PC-9 (cell line): ENCODE results near the gene PRDX3. TPM values are rescaled to one million over a fixed set of nuclear protein-coding genes. Genes with fewer than 3 reads are reported as not detected.

Experiments used
- Bru-seq: library from RNA; stranded (reverse); fragments of 400-500 nt; gene quantifications from one replicate; lab custom pipeline; 2021; lab: Mats Ljungman, UMichigan
- BruChase-seq, 2 experiments: library from RNA; stranded (reverse); fragments of 400-500 nt; gene quantifications; one replicate each; lab custom pipeline; 2021; lab: Mats Ljungman, UMichigan
- BruUV-seq: library from RNA; stranded (reverse); fragments of 400-500 nt; replicated peaks from 2 replicates; lab custom pipeline; 2021; lab: Mats Ljungman, UMichigan
- CTCF ChIA-PET: fragments of 300-600 bp; sonication (Branson Sonifier 250); formaldehyde crosslinking; loops from one replicate; lab custom pipeline; 2022; ENCODE audit warnings: antibody characterized with exemption; lab: Charles Lee
- POLR2A ChIA-PET: fragments of 300-600 bp; sonication (Branson Sonifier 250); formaldehyde crosslinking; loops from one replicate; lab custom pipeline; 2022; ENCODE audit warnings: antibody characterized with exemption; ENCODE audit not compliant: unreplicated experiment; lab: Charles Lee
- DNase-seq, 2 experiments: peaks; one replicate each; pipeline versions ENCODE4 v3.0.0 to v3.0.0-alpha.2; 2015 to 2022; ENCODE audit warnings: mixed read lengths in 1 of 2
- H2AFZ ChIP-seq: fragments of 200-600 bp; sonication (generic); 2 replicates; pipeline ENCODE4 v1.8.1; 2017; ENCODE audit warnings: antibody characterized with exemption
- H3F3A ChIP-seq: fragments of 200-600 bp; sonication (generic); 2 replicates; pipeline ENCODE4 v1.8.1; 2017; ENCODE audit warnings: antibody characterized with exemption, mild to moderate bottlenecking, low read depth; ENCODE audit not compliant: insufficient read depth
- H3K27ac ChIP-seq: fragments of 200-600 bp; sonication (generic); 2 replicates; pipeline ENCODE4 v1.6.1; 2016; ENCODE audit warnings: mixed run types
- H3K27me3 ChIP-seq: fragments of 200-600 bp; sonication (generic); 2 replicates; pipeline ENCODE4 v1.6.1; 2016; ENCODE audit warnings: low read depth, mixed run types; ENCODE audit not compliant: insufficient read depth
- H3K36me3 ChIP-seq: fragments of 200-600 bp; sonication (generic); 2 replicates; pipeline ENCODE4 v1.6.1; 2016; ENCODE audit warnings: low read depth, mixed run types
- H3K4me1 ChIP-seq: fragments of 200-600 bp; sonication (generic); replicated peaks from 2 replicates; pipeline ENCODE4 v1.6.1; 2016; ENCODE audit warnings: mixed run types; ENCODE audit not compliant: insufficient read depth
- H3K4me2 ChIP-seq: fragments of 200-600 bp; sonication (generic); 2 replicates; pipeline ENCODE4 v1.6.1; 2017; ENCODE audit warnings: mixed run types
- H3K4me3 ChIP-seq: fragments of 200-600 bp; sonication (generic); 2 replicates; pipeline ENCODE4 v1.6.1; 2016; ENCODE audit warnings: mixed run types
- H3K79me2 ChIP-seq: fragments of 200-600 bp; sonication (generic); 2 replicates; pipeline ENCODE4 v1.6.1; 2017; ENCODE audit warnings: low read depth, mixed run types
- H3K9me2 ChIP-seq: fragments of 200-600 bp; sonication (generic); 2 replicates; pipeline ENCODE4 v1.8.1; 2017; ENCODE audit warnings: mild to moderate bottlenecking; ENCODE audit not compliant: insufficient read depth
- H3K9me3 ChIP-seq: fragments of 200-600 bp; sonication (generic); 2 replicates; pipeline ENCODE4 v1.8.1; 2016; ENCODE audit warnings: low read depth; ENCODE audit not compliant: insufficient read depth
- H4K20me1 ChIP-seq: fragments of 200-600 bp; sonication (generic); 2 replicates; pipeline ENCODE4 v1.8.1; 2017; ENCODE audit not compliant: insufficient read depth
- EZH2 ChIP-seq: fragments of 200-600 bp; sonication (generic); IDR thresholded peaks from 2 replicates; pipeline ENCODE4 v1.8.0; 2017; ENCODE audit warnings: antibody characterized with exemption, low read depth
- intact Hi-C: fragments of 100-400 bp; cut with micrococcal nuclease; formaldehyde crosslinking; loops from one replicate; pipeline ENCODE4 v1.10.0; 2022; ENCODE audit not compliant: unreplicated experiment
- long read RNA-seq: library from polyadenylated mRNA; stranded (forward); transcript quantifications from one replicate; pipeline ENCODE4 v2.0.0, GENCODE V29; 2022
- total RNA-seq: library from RNA; stranded (reverse); gene quantifications from 2 replicates; pipeline ENCODE4 v1.2.3, GENCODE V29; 2021
- TF ChIP-seq, protein P1 (sequence below): fragments of 200-600 bp; sonication (generic); conservative IDR thresholded peaks from 2 replicates; pipeline ENCODE4 v1.6.1; 2017; ENCODE audit warnings: mixed run types, antibody characterized with exemption, mild to moderate bottlenecking, moderate library complexity

Gene PRDX3
- total RNA-seq (110 and 144 TPM in 2 replicates), Bru-seq, nascent RNA (percentile 79 among the genes with signal in this experiment), BruChase-seq, experiment 1, labeled RNA remaining after a 2-hour chase (percentile 78 among the genes with signal in this experiment), BruChase-seq, experiment 2, labeled RNA remaining after a 6-hour chase (percentile 90 among the genes with signal in this experiment)
- long read RNA-seq, transcript PRDX3-201 (7 exons, 1,591 nt): major isoform, 489 of 513 reads
- long read RNA-seq, partial matches to known transcripts: 8 of 513 reads
- long read RNA-seq, other reads (novel, unspliced or antisense): 13 of 513 reads

DNA sequence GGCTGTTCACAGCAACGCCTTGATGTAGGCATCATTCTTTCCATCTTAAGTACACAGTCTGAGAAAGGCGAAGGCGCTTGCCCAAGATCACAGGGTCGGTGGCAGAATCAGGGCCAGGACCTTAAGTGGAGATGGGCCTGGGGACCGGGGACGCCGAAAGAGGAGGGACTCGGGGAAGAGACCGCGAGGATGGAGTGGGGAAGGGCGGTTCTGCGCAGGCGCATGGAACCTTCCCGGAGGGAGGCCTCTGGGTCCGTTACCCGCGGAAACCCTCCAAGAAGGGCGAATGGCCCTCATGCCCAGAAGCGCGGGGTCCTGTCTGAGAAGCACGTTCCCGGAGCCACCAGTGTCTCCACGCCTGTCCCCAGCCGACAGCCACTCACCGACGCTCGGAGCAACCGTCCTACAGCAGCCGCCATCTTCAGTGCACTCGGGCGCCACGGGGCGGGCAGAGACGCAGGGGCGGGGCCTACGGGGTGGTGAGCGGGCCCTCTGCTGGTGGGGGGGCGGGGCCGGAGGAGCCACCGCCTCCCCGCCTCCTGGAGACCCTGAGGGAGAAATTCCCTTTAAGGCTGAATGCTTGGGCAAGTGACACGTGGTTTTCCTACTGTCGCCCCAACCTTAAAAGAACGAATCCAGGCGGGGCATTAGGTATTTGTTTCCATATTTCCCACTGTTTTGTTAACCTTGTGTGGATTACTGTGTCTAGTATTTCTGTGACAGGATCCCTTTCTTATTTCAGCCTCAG, at the start of gene PRDX3:
PRDX3 (minus strand) TSS at position 441 of the 748 bp plus-strand sequence; CDS start at position 419, 22 bp downstream.
- ChIA-PET POLR2A (interaction anchor here (0.6 kb wide), 1 partner anchor 66 kb away, joined by 3 read pairs; no protein-coding TSS in a partner anchor), CTCF (no interaction called here)
- Histone ChIP-seq H3K4me3 (peak within 1 kb of the TSS; percentile 98), H3F3A (no peaks in the 10 kb centered on the region; the same call in 1 of the 2 replicates), H3K79me2 (peaks cover 26% of the 10 kb centered on the region), H3K4me2 (peak within 1 kb of the TSS; percentile 80), H4K20me1 (no peaks in the 10 kb centered on the region), H2AFZ (peak within 1 kb of the TSS; percentile 80), H3K36me3 (no peaks in the 10 kb centered on the region), H3K9me2 (no peaks in the 10 kb centered on the region), H3K4me1 (no peaks in the 10 kb centered on the region; the same call in 1 of the 2 replicates), H3K27ac (peak within 1 kb of the TSS; percentile 52), H3K27me3 (no peaks in the 10 kb centered on the region), H3K9me3 (no peaks in the 10 kb centered on the region)
- BruUV-seq: TSS peak; percentile 67
- peak; percentile 69 to 84 for DNase-seq
- intact Hi-C loops: no loop called here
- no peak for TF ChIP-seq EZH2
- TF ChIP-seq, protein P1, sequence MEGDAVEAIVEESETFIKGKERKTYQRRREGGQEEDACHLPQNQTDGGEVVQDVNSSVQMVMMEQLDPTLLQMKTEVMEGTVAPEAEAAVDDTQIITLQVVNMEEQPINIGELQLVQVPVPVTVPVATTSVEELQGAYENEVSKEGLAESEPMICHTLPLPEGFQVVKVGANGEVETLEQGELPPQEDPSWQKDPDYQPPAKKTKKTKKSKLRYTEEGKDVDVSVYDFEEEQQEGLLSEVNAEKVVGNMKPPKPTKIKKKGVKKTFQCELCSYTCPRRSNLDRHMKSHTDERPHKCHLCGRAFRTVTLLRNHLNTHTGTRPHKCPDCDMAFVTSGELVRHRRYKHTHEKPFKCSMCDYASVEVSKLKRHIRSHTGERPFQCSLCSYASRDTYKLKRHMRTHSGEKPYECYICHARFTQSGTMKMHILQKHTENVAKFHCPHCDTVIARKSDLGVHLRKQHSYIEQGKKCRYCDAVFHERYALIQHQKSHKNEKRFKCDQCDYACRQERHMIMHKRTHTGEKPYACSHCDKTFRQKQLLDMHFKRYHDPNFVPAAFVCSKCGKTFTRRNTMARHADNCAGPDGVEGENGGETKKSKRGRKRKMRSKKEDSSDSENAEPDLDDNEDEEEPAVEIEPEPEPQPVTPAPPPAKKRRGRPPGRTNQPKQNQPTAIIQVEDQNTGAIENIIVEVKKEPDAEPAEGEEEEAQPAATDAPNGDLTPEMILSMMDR: no peak

DNA sequence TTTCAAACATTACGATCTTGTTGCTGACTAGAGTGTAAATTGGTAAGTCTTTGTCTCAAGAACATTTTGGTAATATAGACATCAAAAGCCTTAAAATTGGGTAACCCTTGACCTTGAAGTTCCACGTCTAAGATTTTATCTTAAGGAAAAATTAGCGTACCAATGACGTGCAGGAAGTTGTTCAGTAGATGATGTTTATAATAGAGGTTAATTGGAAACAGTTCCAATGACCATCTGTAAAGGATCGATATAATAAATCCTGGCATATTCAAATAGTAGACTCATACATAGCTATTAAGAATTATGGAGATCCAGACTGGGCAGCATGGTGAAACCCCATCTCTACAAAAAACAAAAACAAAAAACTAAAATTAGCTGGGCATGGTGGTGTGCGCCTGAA, 49.2 kb upstream of the PRDX3 start:
- no peak for DNase-seq
- no TSS peak for BruUV-seq
- H3K4me3 ChIP-seq: no peak overlapping the region
- no peaks in the 10 kb centered on the region for H3K27me3 ChIP-seq
- no peaks in the 10 kb centered on the region for H4K20me1 ChIP-seq
- no peak overlapping the region for H3K4me2 ChIP-seq
- POLR2A ChIA-PET: no interaction called here
- H3K4me1 ChIP-seq: no peaks in the 10 kb centered on the region
- no peak overlapping the region for H2AFZ ChIP-seq
- H3K9me2 ChIP-seq: no peaks in the 10 kb centered on the region
- no peaks in the 10 kb centered on the region for H3K79me2 ChIP-seq
- intact Hi-C loops: no loop called here
- H3K27ac ChIP-seq: no peak overlapping the region
- no peaks in the 10 kb centered on the region for H3F3A ChIP-seq
- no peaks in the 10 kb centered on the region for H3K36me3 ChIP-seq
- CTCF ChIA-PET: no interaction called here
- H3K9me3 ChIP-seq: no peaks in the 10 kb centered on the region
- TF ChIP-seq EZH2: no peak
- TF ChIP-seq, protein P1: no peak

DNA sequence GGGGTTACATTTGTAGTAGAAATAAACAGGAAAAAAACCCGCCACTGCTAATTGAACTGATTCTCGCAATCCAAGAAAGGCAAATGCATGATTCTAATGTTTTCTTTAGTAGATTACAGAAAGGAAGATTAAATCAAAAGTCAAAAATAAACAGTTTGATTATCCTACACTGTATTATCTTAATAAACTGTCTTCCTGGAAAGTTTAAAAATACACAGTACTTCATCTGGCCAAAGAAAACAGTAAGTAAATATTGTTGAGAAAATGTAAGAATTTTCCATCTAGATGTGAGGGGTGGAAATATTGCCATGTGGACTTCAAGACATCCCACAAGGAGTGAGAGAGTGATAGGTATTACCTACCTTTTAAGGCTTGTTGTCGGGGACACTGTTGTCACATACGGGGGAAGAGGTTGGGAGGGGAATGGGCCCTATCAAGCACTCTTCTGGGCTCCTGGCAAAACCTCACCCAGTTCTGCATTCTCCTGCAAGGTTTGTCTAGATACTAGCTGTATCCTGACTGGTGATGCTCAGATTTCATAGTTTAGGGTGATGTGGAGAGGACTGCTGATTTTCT, 46.6 kb upstream of the PRDX3 start:
- Histone ChIP-seq H3K9me3 (no peaks in the 10 kb centered on the region), H3K4me2 (no peak overlapping the region), H3K79me2 (no peaks in the 10 kb centered on the region), H3K27ac (no peak overlapping the region), H2AFZ (no peak overlapping the region), H4K20me1 (no peaks in the 10 kb centered on the region), H3K4me3 (no peak overlapping the region), H3K9me2 (no peaks in the 10 kb centered on the region), H3F3A (no peaks in the 10 kb centered on the region), H3K27me3 (no peaks in the 10 kb centered on the region), H3K36me3 (no peaks in the 10 kb centered on the region), H3K4me1 (no peaks in the 10 kb centered on the region)
- BruUV-seq: no TSS peak
- intact Hi-C loops: no loop called here
- no peak for DNase-seq
- ChIA-PET POLR2A (no interaction called here), CTCF (no interaction called here)
- TF ChIP-seq, protein P1: no peak
- TF ChIP-seq EZH2: no peak
